Measurements from ENCODE around the gene PTPN13.

Gene PTPN13

DNA sequence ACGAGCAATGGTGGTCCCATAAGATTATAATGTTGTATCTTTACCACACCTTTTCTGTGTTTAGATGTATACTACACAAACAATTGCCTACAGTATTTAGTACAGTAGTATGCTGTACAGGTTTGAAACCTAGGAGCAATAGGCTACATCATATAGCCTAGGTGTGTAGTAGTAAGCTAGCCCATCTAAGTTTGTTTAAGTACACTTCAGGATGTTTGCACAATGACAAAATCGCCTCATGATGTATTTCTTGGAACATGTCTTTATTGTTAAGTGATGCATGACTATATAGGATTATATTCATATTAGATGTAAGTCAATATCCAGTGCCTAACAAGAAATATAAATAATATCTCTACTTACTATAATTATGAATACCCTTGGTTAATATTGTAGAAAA is 150.5 kb downstream of the PTPN13 start:
- Mint-ChIP-seq H3K27me3 (peaks cover 0 to 4% of the 10 kb centered on the region in 2 donors), H3K9me3 (peaks cover 6 to 13% of the 10 kb centered on the region in 2 donors), H3K27ac (no peak overlapping the region), H3K36me3 (peaks cover 3% of the 10 kb centered on the region in 2 donors), H3K4me1 (no peaks in the 10 kb centered on the region), H3K4me3 (no peak overlapping the region)
- DNase-seq (no peak), ATAC-seq (replicated peaks) (no peak)

DNA sequence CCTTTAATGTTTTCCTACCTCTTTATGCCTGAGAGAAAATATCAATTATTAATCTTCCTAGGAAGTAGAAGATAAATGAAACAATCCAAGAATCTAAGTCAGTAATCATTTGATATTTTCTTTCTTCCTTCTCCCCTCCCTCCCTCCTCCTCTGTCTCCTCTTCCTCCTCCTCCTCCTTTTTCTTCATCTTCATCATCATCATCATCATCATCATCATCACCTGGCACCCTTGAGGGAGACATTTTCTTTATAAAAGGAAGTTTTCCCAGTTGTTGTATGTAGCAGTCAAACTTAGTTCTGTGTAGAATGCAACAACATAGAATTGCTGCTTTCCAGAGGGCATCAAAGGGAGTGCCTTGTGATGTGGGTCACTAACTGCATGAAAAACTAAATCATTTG is 155.0 kb downstream of the PTPN13 start:
- H3K4me3 Mint-ChIP-seq = no peak overlapping the region
- ATAC-seq (replicated peaks) (no peak), DNase-seq (no peak)
- H3K9me3 Mint-ChIP-seq = no peaks in the 10 kb centered on the region
- H3K4me1 Mint-ChIP-seq = no peaks in the 10 kb centered on the region
- H3K36me3 Mint-ChIP-seq = no peaks in the 10 kb centered on the region
- H3K27ac Mint-ChIP-seq = no peak overlapping the region
- H3K27me3 Mint-ChIP-seq = no peaks in the 10 kb centered on the region

- Mint-ChIP-seq H3K36me3 (no peaks in the 10 kb centered on the region), H3K9me3 (no peaks in the 10 kb centered on the region), H3K27ac (no peak overlapping the region), H3K27me3 (no peaks in the 10 kb centered on the region), H3K4me1 (no peaks in the 10 kb centered on the region), H3K4me3 (no peak overlapping the region)
- ATAC-seq (replicated peaks) (no peak), DNase-seq (no peak)
Observed at GRCh38 chr4:86755388-86755787, 161.3 kb downstream of the PTPN13 start.

DNA sequence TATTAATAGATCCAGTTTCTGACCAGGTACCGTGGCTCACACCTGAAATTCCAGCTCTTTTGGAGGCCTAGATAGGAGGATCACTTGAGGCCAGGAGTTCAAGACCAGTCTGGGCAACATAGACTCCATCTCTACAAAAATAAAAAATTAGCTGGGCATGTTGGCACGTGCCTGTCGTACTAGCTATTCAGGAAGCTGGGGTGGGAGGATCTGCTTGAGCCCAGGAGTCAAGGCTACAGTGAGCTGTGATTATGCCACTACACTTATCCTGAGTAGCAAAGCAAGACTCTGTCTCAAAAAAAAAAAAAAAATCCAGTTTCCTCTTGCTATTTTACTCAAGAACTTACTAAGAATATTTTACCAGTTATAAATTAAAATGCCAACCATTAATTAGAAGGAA is 163.4 kb downstream of the PTPN13 start:
- H3K4me1 Mint-ChIP-seq = no peaks in the 10 kb centered on the region
- DNase-seq (no peak), ATAC-seq (replicated peaks) (no peak)
- H3K27me3 Mint-ChIP-seq = no peaks in the 10 kb centered on the region
- no peaks in the 10 kb centered on the region for H3K9me3 Mint-ChIP-seq
- no peaks in the 10 kb centered on the region for H3K36me3 Mint-ChIP-seq
- H3K27ac Mint-ChIP-seq = no peak overlapping the region
- H3K4me3 Mint-ChIP-seq = no peak overlapping the region

DNA sequence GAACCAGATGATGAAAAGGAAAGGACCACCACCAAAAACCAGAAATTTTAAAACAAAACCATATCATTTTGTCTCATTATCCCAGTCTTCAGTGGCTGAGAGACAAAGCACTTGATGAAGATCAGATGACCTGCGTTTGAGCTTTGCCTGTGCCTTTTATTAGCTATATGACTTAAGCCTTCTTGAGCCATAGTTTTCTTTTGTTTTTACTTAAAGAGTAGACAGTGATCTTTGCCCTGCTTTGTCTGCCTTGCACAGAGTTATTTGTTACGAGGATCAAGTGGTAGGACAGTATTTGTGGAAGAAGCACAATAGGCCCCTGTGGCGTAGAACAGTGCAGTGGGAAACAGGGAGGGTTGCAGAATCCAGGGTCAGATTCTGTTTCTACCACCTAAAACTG is 165.2 kb downstream of the PTPN13 start:
- no peaks in the 10 kb centered on the region for H3K36me3 Mint-ChIP-seq
- H3K4me3 Mint-ChIP-seq = no peak overlapping the region
- H3K27me3 Mint-ChIP-seq = no peaks in the 10 kb centered on the region
- DNase-seq (no peak), ATAC-seq (replicated peaks) (no peak)
- no peak overlapping the region for H3K27ac Mint-ChIP-seq
- no peaks in the 10 kb centered on the region for H3K4me1 Mint-ChIP-seq
- no peaks in the 10 kb centered on the region for H3K9me3 Mint-ChIP-seq

GRCh38 chr4:86762649-86763048 is 168.5 kb downstream of the PTPN13 start:
- Mint-ChIP-seq H3K36me3 (no peaks in the 10 kb centered on the region), H3K27me3 (no peaks in the 10 kb centered on the region), H3K4me3 (no peak overlapping the region), H3K9me3 (no peaks in the 10 kb centered on the region), H3K4me1 (no peaks in the 10 kb centered on the region), H3K27ac (no peak overlapping the region)
- ATAC-seq (replicated peaks) (no peak), DNase-seq (no peak)

GRCh38 chr4:86769794-86770193 is 175.7 kb downstream of the PTPN13 start:
- Mint-ChIP-seq H3K4me1 (no peaks in the 10 kb centered on the region), H3K9me3 (peaks cover 0 to 2% of the 10 kb centered on the region in 2 donors), H3K27ac (no peak overlapping the region), H3K27me3 (no peaks in the 10 kb centered on the region), H3K36me3 (no peaks in the 10 kb centered on the region), H3K4me3 (no peak overlapping the region)
- ATAC-seq (replicated peaks) (no peak), DNase-seq (no peak)

DNA sequence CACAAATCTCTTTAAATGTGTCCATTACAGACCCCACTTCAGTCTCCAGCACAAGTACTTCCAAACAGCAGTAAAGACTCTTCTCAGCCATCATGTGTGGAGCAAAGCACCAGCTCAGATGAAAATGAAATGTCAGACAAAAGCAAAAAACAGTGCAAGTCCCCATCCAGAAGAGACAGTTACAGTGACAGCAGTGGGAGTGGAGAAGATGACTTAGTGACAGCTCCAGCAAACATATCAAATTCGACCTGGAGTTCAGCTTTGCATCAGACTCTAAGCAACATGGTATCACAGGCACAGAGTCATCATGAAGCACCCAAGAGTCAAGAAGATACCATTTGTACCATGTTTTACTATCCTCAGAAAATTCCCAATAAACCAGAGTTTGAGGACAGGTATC is 177.0 kb downstream of the PTPN13 start:
- no peak for DNase-seq
- ATAC-seq (replicated peaks) = no peak
- Mint-ChIP-seq H3K36me3 (no peaks in the 10 kb centered on the region), H3K4me3 (no peak overlapping the region), H3K27me3 (no peaks in the 10 kb centered on the region), H3K4me1 (no peaks in the 10 kb centered on the region), H3K27ac (no peak overlapping the region), H3K9me3 (peaks cover 0 to 2% of the 10 kb centered on the region in 2 donors)

- Mint-ChIP-seq H3K27me3 (peaks cover 0 to 5% of the 10 kb centered on the region in 2 donors), H3K4me1 (no peaks in the 10 kb centered on the region), H3K9me3 (peaks cover 0 to 1% of the 10 kb centered on the region in 2 donors), H3K36me3 (peaks cover 0 to 2% of the 10 kb centered on the region in 2 donors), H3K27ac (no peak overlapping the region), H3K4me3 (no peak overlapping the region)
- no peak for DNase-seq
- ATAC-seq (replicated peaks) = no peak
Observed at GRCh38 chr4:86775061-86775460, 180.9 kb downstream of the PTPN13 start.

- Mint-ChIP-seq H3K27me3 (peaks cover 0 to 5% of the 10 kb centered on the region in 2 donors), H3K27ac (no peak overlapping the region), H3K4me1 (no peaks in the 10 kb centered on the region), H3K36me3 (peaks cover 0 to 2% of the 10 kb centered on the region in 2 donors), H3K4me3 (no peak overlapping the region), H3K9me3 (peaks cover 0 to 1% of the 10 kb centered on the region in 2 donors)
- ATAC-seq (replicated peaks) (no peak), DNase-seq (no peak)
Observed at GRCh38 chr4:86778175-86778574, 184.1 kb downstream of the PTPN13 start.

- H3K27ac Mint-ChIP-seq = no peak overlapping the region
- H3K4me1 Mint-ChIP-seq = no peaks in the 10 kb centered on the region
- H3K4me3 Mint-ChIP-seq = no peak overlapping the region
- ATAC-seq (replicated peaks) = no peak
- no peaks in the 10 kb centered on the region for H3K27me3 Mint-ChIP-seq
- no peak for DNase-seq
- peaks cover 1 to 3% of the 10 kb centered on the region in 2 donors for H3K9me3 Mint-ChIP-seq
- H3K36me3 Mint-ChIP-seq = no peaks in the 10 kb centered on the region
Observed at GRCh38 chr4:86788826-86789225, 194.7 kb downstream of the PTPN13 start.

- H3K9me3 Mint-ChIP-seq = peaks cover 7 to 10% of the 10 kb centered on the region in 2 donors
- ATAC-seq (replicated peaks) (no peak), DNase-seq (no peak)
- H3K27me3 Mint-ChIP-seq = no peaks in the 10 kb centered on the region
- no peaks in the 10 kb centered on the region for H3K4me1 Mint-ChIP-seq
- no peak overlapping the region for H3K4me3 Mint-ChIP-seq
- no peak overlapping the region for H3K27ac Mint-ChIP-seq
- no peaks in the 10 kb centered on the region for H3K36me3 Mint-ChIP-seq
Observed at GRCh38 chr4:86791126-86791525, 197.0 kb downstream of the PTPN13 start.

DNA sequence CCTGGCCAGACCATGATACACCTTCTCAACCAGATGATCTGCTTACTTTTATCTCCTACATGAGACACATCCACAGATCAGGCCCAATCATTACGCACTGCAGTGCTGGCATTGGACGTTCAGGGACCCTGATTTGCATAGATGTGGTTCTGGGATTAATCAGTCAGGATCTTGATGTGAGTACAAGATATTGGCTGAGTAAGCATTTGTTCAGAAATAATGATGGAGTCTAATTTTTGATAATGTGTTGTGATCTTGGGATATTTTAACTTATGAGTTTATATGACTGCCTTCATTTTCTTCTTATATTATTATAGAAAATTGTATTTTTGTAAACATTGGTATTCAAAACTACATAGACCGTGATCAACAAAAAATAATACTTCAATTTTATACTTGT is 215.7 kb downstream of the PTPN13 start:
- H3K4me1 Mint-ChIP-seq = no peaks in the 10 kb centered on the region
- no peak for ATAC-seq (replicated peaks)

GRCh38 chr4:86810847-86811246 is 216.7 kb downstream of the PTPN13 start:
- peaks cover 0 to 4% of the 10 kb centered on the region in 2 donors for H3K9me3 Mint-ChIP-seq
- H3K27me3 Mint-ChIP-seq = no peaks in the 10 kb centered on the region
- DNase-seq (no peak), ATAC-seq (replicated peaks) (no peak)
- H3K27ac Mint-ChIP-seq = no peak overlapping the region
- no peak overlapping the region for H3K4me3 Mint-ChIP-seq
- H3K36me3 Mint-ChIP-seq = no peaks in the 10 kb centered on the region
- no peaks in the 10 kb centered on the region for H3K4me1 Mint-ChIP-seq

More for the DNA sequence above, 215.7 kb downstream of the PTPN13 start:
- no peak overlapping the region for H3K4me3 Mint-ChIP-seq
- no peaks in the 10 kb centered on the region for H3K9me3 Mint-ChIP-seq
- no peaks in the 10 kb centered on the region for H3K27me3 Mint-ChIP-seq
- H3K36me3 Mint-ChIP-seq = no peaks in the 10 kb centered on the region
- no peak for DNase-seq
- no peak overlapping the region for H3K27ac Mint-ChIP-seq

DNA sequence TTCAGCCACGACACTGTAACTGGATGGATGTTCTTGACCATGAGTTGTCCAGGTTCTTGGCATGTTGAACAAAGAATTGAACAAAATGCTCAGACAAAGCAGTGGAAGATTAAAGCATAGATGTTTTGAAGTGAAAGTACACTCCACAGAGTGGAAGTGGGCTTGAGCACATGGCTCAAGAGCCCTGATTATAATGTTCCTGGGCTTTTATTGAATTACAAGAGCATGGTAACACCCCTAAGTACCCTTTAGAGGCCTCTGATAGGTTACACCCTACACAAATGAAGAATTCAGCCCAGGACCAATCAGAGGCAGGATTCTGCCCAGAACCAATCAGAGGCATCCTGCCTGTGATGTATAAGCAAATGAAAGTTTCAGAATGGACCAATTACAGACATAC is 221.5 kb downstream of the PTPN13 start:
- no peaks in the 10 kb centered on the region for H3K36me3 Mint-ChIP-seq
- H3K27ac Mint-ChIP-seq = no peak overlapping the region
- H3K4me3 Mint-ChIP-seq = no peak overlapping the region
- H3K9me3 Mint-ChIP-seq = peaks cover 0 to 4% of the 10 kb centered on the region in 2 donors
- DNase-seq = no peak
- H3K4me1 Mint-ChIP-seq = no peaks in the 10 kb centered on the region
- peaks cover 0 to 3% of the 10 kb centered on the region in 2 donors for H3K27me3 Mint-ChIP-seq
- no peak for ATAC-seq (replicated peaks)

Data from stimulated activated naive B cell treated with anti-CD40 and anti-IgM and Interleukin-4, amounts not matched to agents 10 μg/mL and 1 μg/mL and 100 μg/mL, for 72 hours (primary cell).